Peyer's patch (tissue), 4 donors: Measurements from ENCODE around the gene BACH1.

ENCODE experiments used
- POLR2A ChIP-seq, 2 donors: fragments of 450-650 bp; IDR thresholded peaks; one replicate each; pipeline ENCODE4 v1.5.1; 2017; ENCODE audit warnings: antibody characterized with exemption in 2 of 2, mild to moderate bottlenecking in 2 of 2, moderate library complexity in 2 of 2
- TF ChIP-seq, protein P1 (sequence below), 6 experiments: fragments of 450-650 bp in 4 of 6; fragments of 200-600 bp in 2 of 6; sonication (generic) in 1 of 6; IDR thresholded peaks; one replicate each; pipeline ENCODE4 v1.5.1; 2017 to 2019; ENCODE audit warnings: antibody characterized with exemption in 6 of 6, mild to moderate bottlenecking in 3 of 6, moderate library complexity in 1 of 6

DNA sequence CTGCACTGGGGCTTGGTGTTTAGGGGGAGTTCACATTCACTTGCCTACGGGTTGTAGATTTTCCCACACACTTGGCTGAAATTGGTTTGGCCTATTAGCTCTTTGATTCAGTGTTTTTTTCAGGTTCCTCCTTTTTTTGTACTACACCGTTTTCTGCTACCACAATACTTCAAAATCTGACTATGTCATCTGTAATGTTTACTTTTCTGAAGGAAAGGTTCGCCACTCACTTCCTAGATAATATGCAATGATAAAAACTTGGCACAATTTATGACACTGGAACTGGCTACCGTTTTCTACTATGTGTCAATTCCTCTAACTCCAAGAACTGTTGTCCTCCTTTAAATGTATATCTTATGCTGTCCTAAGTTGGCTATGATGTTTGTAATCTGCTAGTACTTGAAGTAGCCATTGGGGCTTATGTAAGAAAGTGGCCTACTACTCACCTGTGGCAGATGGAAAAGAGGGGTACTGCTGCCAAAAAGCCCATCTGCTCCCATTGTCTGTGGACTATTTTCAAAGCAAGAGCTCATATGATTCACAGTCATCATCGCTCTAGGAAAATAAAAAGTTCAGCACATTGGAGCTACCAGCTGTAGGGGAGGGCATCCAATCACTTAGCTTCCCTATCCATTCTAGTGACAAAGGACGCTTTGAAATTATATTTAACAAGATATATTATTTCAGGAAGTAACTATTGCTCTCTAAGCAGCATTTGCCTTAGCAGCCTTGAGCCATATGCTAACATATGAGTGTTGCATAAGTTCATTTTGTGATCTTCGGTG lies 42.4 kb upstream of the BACH1 start:
- TF ChIP-seq, protein P1, sequence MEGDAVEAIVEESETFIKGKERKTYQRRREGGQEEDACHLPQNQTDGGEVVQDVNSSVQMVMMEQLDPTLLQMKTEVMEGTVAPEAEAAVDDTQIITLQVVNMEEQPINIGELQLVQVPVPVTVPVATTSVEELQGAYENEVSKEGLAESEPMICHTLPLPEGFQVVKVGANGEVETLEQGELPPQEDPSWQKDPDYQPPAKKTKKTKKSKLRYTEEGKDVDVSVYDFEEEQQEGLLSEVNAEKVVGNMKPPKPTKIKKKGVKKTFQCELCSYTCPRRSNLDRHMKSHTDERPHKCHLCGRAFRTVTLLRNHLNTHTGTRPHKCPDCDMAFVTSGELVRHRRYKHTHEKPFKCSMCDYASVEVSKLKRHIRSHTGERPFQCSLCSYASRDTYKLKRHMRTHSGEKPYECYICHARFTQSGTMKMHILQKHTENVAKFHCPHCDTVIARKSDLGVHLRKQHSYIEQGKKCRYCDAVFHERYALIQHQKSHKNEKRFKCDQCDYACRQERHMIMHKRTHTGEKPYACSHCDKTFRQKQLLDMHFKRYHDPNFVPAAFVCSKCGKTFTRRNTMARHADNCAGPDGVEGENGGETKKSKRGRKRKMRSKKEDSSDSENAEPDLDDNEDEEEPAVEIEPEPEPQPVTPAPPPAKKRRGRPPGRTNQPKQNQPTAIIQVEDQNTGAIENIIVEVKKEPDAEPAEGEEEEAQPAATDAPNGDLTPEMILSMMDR (IDR thresholded peaks at IDR 0.05): no peak
- no peak for TF ChIP-seq POLR2A (IDR thresholded peaks at IDR 0.05)
